Embryonic facial prominence (tissue), 1 donor: Measurements from ENCODE around the gene LSAMP.

Source experiments
- DNase-seq: peaks from one replicate; pipeline ENCODE4 v3.0.0-alpha.2; 2016; ENCODE audit errors: extremely low spot score

The LSAMP gene

GRCh38 chr3:116164039-116164438 is 281.2 kb downstream of the LSAMP start:
- DNase-seq, result no peak

DNA sequence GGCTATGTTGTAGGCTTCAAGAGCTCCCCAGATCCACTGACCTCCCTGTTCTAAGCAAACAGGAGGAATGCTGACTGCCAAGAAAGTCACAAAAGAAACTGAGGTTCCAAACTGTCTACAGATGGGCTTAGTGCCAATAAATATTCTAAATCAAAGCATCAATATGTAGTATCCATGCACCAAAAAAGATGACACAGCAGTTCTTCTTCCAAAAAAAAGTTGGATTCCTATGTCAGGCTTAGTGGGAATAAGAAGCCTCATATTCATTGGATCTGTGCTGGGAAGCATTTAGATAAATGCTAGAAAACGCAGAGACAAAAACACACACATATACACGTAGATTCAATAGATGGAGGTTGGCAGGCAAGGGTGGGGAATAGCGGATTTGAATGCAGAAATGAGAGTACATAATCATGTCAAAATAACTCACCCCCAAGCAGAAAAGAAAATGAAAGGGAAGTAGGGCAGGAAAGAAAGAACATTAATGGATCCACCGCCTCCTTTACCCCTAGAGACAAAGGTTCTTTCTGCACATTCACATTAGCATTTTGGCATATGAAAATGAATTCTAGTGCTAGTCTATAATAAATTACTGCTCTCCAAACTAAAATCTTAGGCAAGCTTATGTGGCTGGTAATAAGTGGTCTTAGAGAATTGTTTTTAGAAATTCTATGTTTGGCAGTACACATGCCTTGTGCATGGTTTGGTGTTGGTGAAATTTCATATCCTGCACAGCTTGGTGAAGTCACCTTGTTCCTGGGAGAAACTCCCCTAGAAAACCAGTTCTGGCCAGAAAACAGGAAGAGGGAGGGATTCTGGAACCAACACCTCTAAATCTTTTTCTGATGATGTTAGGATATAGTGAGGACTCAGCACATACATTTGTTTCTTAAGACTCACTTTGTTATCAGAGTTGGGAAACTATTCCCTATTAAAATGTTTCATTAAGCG is 283.4 kb downstream of the LSAMP start:
- no peak for DNase-seq

DNA sequence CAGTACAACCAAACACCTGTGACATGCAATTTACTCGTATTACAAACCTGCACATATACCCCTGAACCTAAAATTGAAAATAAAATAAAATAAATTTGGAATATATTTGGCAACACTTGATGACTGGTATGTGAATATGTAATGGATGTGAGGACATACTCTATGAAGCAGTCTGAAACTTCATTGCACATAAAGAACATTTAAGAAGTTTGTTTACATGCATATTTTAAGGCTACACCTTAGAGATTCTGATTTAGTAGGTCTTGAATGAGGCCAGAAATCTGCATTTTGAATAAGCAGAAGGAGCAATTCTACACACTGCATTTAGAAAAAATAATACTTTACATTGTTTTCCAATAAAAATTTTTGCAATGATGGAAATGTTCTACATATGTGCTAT is 284.7 kb downstream of the LSAMP start:
- no peak for DNase-seq

DNA sequence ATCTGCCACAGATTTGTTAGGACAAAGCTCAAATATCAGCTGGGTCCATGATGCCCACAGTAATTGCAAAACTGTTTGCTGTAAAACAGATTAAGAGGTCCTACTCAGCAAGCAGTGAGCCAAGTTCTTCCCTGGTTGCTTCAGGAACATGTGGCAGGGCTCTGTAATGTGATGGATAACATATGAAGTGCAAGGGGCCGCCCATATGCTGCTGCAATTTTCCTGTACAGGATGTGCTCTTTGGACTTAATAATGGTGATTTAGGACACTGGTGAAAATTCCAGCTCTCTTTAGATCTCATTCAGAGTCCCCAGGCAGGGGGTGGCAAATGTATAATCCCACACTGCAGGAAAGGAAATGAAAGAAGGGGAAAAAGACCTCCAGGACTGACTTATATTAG is 289.4 kb downstream of the LSAMP start:
- DNase-seq, result no peak

DNA sequence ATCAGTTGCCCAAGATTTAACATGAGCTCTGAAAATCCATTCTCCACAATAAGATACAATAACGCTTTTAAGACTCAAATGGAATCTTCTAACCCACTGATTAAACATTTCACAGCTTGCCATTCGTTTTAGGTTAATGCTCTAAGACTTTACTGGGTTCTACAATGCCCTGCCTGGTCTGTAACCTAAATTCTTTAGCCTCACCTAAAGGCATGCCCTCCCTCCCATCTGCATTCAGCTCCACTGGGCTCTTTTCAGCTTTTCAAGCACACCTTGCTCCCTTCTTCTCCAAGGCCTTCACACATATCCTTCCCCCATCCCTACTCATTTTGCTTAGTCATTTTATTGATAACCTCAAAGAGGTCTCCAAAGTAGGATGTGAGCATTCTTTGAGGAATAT is 290.9 kb downstream of the LSAMP start:
- no peak for DNase-seq

DNA sequence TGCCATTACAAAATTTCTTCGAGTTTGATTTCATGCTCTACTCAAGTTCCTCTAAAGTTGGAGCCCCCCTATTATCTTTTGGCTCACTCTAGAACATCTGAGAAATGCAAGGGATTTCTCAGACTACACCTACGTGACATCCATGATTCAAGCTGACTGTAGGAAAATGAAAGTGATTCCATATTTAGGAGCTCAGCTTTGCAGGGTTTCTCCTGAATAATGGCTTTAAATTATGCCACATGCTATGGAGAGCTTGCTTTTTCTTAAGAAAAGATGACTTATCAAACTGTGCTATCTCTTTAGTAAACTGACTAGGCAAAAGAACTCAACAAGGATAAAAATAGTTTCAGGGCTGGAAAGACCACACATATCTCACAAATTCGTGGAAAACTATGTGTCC is 292.1 kb downstream of the LSAMP start:
- DNase-seq, result no peak

DNA sequence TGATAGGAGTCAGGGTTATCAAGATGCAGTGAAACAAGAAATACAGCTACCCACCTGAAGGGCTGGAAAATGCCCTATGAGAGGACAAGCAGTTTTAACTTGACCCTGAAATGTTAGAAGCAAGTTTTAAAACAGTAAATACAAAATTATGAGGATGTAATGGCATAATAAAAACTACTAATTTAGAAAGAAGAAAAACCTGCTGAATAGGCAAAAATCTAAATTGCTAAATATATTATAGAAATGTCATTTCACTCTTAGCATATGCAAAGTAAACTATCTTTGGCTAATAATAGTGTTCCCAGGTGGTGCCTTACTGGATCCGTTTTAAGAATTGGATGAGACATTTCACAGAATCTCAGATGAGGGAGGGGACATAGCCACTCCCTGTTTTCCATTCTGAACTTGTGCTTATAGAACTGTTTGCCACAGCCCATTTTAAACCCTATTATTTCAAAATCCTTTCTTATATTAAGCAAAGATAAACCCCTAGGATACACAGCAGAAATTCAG is 294.6 kb downstream of the LSAMP start:
- DNase-seq, result no peak

DNA sequence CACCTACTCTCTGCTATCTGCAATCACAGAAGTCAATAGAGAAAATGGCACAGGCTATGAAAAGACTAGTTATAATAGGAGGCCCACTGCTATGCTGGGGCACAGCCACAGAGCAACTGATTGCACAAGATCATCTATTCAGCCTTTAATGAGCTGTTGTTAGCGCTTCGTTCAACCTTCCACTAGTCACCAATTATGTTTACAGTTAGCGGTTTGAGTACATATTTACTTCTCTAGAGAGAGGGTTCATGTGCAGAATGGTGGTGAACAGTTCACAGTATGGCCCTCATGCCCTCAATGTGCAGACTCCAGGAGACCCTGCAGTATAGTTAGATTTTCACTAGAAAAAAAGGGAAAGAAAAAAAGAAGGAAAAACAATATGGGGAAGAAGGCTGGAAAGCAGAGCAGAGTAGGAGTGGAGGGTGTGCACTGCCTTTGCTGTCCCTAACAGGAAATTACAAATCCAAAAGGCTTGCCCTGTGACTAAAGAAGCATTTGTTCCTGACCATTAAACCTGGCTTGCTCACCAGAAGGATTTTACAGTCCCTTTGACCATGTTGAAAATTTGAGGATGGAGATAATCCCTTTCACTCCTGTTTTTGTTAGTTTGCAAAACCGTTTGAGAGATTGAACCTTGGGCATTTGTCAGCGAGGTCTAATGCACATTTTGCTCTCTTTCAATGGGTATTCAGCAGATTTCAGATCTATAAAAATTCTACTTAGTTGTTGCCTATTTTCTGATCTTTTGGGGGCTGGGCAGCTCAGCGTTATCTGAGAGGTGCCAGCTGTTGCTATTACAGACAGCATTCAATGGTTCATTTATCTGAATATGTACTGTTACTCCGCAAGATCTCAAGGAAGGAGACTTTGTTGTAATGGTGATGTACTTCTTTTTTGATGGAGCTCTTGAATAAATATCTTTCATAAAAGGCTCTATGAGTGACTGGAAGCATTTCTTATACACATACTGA is 296.1 kb downstream of the LSAMP start:
- no peak for DNase-seq

GRCh38 chr3:116145613-116146012 is 299.7 kb downstream of the LSAMP start:
- DNase-seq, result no peak

GRCh38 chr3:116141724-116142123 is 303.6 kb downstream of the LSAMP start:
- DNase-seq, result no peak

- DNase-seq, result no peak
These were observed 305.1 kb downstream of the LSAMP start for GRCh38 chr3:116140100-116140689.

DNA sequence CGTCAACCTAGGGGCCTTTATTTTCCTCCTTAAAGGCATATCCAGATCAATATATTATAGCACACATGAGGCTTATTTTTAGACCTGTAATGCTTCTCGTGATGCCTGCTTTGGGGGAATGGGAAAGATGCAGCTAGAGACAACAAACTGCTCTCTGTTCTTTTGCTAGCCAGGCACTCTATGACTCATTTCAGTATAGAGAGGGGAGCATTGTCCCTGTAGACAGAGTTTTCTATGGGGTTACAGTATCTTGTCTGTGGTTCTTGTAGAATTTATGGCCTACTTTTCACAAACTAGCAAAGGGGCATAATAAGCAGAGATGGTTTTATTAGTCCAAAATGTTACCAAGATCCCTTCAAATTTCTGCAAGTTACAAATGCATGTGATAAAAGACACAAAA is 305.6 kb downstream of the LSAMP start:
- no peak for DNase-seq

GRCh38 chr3:116135457-116136085 is 309.7 kb downstream of the LSAMP start:
- DNase-seq, result no peak

DNA sequence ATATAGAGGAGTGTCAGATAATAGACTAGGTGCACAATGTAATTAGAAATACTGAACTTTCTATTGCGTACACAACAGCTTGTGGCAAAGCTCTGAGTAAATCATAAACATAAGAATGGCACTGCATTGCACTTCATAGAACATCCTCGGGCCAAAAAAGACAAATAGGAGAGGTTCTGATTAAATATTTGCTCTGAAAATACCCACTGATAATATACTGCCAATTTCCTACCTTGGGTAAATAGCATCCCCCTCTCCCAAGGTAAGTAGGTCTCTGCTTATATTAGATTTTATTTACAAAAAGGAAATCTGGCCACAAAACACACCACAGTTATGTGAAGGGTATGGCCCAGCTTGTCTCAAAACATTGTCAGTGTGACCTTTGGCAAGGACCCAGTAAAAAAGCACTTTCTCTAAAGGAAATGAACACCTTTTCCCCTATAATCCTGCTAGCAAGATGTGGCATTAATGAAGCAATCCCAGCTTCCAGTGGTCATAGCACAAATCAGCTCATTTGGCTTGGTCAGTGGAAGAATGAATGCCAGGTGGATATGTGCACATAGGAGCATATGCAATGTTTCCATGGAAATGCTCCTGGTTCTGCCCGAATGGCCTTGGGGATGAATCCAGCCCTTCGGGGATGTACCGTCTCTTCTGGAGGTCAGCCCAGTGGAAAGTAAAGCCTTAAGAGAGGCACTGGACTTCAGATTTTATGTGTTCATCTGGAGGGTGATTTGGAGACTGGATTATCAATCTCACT is 315.9 kb downstream of the LSAMP start:
- no peak for DNase-seq

DNA sequence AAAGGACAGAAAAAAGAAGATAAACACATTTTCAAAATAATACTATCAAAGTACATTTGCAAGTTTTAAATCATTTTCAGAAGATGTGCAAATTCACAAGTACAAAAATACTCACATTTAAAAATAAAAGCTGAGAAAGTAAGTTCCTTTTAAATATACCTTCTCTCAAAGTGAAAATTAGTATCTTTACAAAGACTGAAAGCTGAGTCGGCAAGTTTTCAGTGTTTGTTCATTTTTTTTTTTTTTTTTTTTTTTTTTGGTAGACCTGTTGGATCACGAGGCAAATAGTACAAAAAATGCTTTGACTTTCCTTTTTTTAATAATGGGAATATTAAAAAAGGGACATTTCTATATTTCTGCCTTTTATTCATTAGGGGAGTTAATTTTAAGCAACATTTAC is 317.8 kb downstream of the LSAMP start:
- no peak for DNase-seq

GRCh38 chr3:116124166-116124565 is 321.1 kb downstream of the LSAMP start:
- no peak for DNase-seq

- DNase-seq, result no peak
These were observed 326.7 kb downstream of the LSAMP start for GRCh38 chr3:116118475-116119169.

- no peak for DNase-seq
These were observed 330.7 kb downstream of the LSAMP start for GRCh38 chr3:116114586-116114985.

DNA sequence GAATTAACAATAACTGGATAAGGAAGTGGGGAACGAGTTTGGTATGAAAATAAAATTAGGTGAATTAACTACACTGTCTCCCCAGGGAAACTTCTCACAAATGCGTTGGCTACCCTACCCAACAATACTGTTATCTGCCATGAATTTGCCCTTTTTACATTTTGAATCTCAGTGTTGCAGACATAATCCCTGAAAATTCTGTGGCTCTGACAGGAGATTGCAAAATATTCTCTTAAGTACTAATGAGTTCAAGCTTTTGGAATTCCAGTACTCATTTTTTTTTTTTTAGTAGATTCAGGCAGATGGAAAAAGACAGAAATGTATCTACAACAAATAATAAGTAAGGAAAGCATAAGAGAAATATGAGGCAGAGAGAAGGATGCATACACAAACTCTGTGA is 332.6 kb downstream of the LSAMP start:
- no peak for DNase-seq

DNA sequence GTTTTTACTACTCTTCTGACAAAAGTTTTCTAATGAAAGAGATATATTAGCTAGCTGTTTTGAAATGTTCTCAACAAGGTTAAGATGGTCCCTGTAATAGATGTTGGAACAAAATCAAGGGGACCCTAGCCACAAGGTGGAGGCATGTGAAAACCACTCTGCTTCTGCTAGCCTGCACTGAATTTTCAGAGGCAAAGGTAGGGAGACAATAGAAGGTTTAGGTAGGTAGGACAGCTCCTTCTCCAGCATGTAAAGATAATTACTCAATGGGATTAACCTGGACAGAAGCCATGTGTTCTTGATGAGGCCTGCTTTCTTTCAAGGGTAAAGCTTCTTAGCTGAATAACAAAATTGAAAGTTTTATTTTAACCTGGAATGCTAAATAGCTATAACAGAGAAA is 333.5 kb downstream of the LSAMP start:
- no peak for DNase-seq
